WERI-Rb-1 (cell line): Measurements from ENCODE around the gene RIC8A.
A peak's percentile ranks its signal among the peaks of the same experiment; 100 is the strongest.
"Not testable (repeated sequence)": the region's sequence is repeated elsewhere in the genome, so short reads cannot be mapped to it uniquely, and the experiment has no call there.

Experiments
- DNase-seq: peaks from one replicate; pipeline ENCODE4 v3.0.0-alpha.2; 2020
- H3K27ac ChIP-seq: fragments of 250-450 bp; sonication (Bioruptor Pico); 2 replicates; pipeline ENCODE4 v1.5.1; 2020; ENCODE audit warnings: mild to moderate bottlenecking, moderate library complexity
- H3K27me3 ChIP-seq: fragments of 250-450 bp; sonication (Bioruptor Pico); 2 replicates; pipeline ENCODE4 v1.5.1; 2021; ENCODE audit warnings: mild to moderate bottlenecking, low read depth, moderate library complexity; ENCODE audit not compliant: insufficient read depth, severe bottlenecking
- H3K36me3 ChIP-seq: fragments of 250-450 bp; sonication (Bioruptor Pico); 2 replicates; pipeline ENCODE4 v1.5.1; 2020; ENCODE audit warnings: mild to moderate bottlenecking, moderate library complexity
- H3K4me3 ChIP-seq: 2 replicates; pipeline ENCODE4 v1.5.1; 2011; ENCODE audit warnings: low read depth, mild to moderate bottlenecking, control low read depth, low read length
- H3K9me3 ChIP-seq: fragments of 250-450 bp; sonication (Bioruptor Pico); 2 replicates; pipeline ENCODE4 v1.5.1; 2021; ENCODE audit warnings: mild to moderate bottlenecking, moderate library complexity; ENCODE audit not compliant: severe bottlenecking
- TF ChIP-seq, protein P1 (sequence below): IDR thresholded peaks from 2 replicates; pipeline ENCODE4 v1.5.1; 2011; ENCODE audit warnings: low read depth, mild to moderate bottlenecking, control low read depth, inconsistent platforms, low read length

RIC8A gene

GRCh38 chr11:215581-216037, 8.1 kb downstream of the RIC8A start:
- no peak overlapping the region for H3K4me3 ChIP-seq
- TF ChIP-seq, protein P1, sequence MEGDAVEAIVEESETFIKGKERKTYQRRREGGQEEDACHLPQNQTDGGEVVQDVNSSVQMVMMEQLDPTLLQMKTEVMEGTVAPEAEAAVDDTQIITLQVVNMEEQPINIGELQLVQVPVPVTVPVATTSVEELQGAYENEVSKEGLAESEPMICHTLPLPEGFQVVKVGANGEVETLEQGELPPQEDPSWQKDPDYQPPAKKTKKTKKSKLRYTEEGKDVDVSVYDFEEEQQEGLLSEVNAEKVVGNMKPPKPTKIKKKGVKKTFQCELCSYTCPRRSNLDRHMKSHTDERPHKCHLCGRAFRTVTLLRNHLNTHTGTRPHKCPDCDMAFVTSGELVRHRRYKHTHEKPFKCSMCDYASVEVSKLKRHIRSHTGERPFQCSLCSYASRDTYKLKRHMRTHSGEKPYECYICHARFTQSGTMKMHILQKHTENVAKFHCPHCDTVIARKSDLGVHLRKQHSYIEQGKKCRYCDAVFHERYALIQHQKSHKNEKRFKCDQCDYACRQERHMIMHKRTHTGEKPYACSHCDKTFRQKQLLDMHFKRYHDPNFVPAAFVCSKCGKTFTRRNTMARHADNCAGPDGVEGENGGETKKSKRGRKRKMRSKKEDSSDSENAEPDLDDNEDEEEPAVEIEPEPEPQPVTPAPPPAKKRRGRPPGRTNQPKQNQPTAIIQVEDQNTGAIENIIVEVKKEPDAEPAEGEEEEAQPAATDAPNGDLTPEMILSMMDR = no peak
- peaks cover 57% of the 10 kb centered on the region for H3K36me3 ChIP-seq
- no peaks in the 10 kb centered on the region for H3K27me3 ChIP-seq
- DNase-seq = peak; percentile 88
- H3K9me3 ChIP-seq = no peaks in the 10 kb centered on the region
- peak overlapping the region; percentile 80 for H3K27ac ChIP-seq

GRCh38 chr11:216081-216974, 8.8 kb downstream of the RIC8A start:
- Histone ChIP-seq H3K36me3 (peaks cover 50% of the 10 kb centered on the region), H3K4me3 (no peak overlapping the region), H3K27me3 (no peaks in the 10 kb centered on the region), H3K27ac (peak overlapping the region; percentile 80), H3K9me3 (no peaks in the 10 kb centered on the region)
- DNase-seq = no peak
- TF ChIP-seq, protein P1 = no peak

DNA sequence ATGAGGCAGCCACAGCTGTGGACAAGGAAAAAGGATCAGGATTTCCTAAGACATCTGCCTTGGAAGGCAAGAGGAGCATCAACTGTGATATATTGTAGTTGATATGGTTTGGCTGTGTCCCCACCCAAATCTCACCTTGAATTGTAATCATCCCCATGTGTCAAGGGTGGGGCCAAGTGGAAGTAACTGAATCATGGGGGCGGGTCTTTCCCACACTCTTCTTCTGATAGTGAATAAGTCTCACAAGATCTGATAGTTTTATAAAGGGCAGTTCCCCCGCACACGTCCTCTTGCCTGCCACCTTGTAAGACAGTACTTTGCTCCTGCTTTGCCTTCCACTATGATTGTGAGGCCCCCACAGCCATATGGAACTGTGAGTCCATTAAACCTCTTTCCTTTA, 10.2 kb downstream of the RIC8A start:
- no peak overlapping the region for H3K4me3 ChIP-seq
- DNase-seq = no peak
- TF ChIP-seq, protein P1 = no peak
- H3K27me3 ChIP-seq = no peaks in the 10 kb centered on the region
- peak overlapping the region; percentile 80 for H3K27ac ChIP-seq
- H3K36me3 ChIP-seq = peaks cover 40% of the 10 kb centered on the region
- H3K9me3 ChIP-seq = no peaks in the 10 kb centered on the region

DNA sequence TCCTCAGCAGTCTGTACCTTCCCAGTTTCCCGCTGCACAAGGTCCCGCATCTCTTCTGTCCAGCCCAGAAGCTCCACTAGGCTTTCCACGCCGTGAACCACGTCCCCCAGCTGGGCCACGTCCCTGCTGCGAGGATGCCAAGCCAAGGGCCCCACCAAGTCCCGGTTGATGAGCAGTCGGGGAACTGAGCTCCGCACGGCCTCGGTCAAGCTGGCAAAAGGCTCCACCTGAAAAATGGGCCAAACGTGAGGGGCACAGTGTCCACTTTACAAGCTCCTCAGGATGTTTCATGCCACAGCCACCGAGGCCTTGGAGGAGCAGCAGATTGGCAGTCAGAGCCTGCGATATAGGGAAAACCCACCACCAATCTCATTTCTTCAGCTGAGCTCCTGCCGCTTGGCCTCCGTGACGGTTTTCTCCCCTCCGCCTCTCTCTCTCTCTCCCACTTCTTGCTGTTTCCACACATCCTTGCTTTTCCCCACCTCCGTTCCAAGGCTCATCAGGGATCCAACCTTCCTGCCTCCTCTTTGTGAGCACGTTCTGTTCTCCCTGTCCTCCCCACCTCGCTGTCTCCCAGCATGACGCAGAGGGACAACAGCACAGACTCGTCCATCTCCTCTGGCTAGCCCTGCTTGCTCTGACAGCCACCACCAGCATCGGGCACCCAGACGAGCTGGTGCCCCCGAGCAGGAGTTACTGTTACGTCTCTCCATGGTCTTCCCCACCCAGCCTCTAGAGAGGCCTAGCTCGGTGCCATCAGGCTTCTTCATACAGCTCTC, 11.5 kb downstream of the RIC8A start:
- Histone ChIP-seq H3K4me3 (no peak overlapping the region), H3K36me3 (peaks cover 27% of the 10 kb centered on the region), H3K27ac (peak overlapping the region; percentile 80), H3K9me3 (no peaks in the 10 kb centered on the region), H3K27me3 (no peaks in the 10 kb centered on the region)
- DNase-seq = no peak
- TF ChIP-seq, protein P1 = no peak

DNA sequence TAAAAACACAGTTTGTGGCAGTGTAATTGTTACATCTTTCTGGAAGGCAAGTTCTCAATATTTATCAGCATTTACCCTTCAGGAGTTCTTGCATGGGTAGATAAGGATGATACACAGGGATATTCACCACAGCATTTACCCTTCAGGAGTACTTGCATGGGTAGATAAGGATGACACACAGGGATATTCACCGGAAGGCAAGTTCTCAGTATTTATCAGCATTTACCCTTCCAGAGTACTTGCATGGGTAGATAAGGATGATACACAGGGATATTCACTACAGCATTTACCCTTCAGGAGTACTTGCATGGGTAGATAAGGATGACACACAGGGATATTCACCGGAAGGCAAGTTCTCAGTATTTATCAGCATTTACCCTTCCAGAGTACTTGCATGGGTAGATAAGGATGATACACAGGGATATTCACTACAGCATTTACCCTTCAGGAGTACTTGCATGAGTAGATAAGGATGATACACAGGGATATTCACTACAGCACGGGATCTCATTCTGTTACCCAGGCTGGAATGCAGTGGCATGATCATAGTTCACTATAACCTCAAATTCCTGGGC, 13.2 kb downstream of the RIC8A start:
- not testable (repeated sequence) for H3K27ac ChIP-seq, H3K4me3 ChIP-seq, H3K9me3 ChIP-seq, H3K27me3 ChIP-seq, DNase-seq
- H3K36me3 ChIP-seq = peaks cover 12% of the 10 kb centered on the region

GRCh38 chr11:221539-221938, 14.0 kb downstream of the RIC8A start:
- no peak overlapping the region for H3K27ac ChIP-seq
- DNase-seq = no peak
- TF ChIP-seq, protein P1 = no peak

More at GRCh38 chr11:221539-221938, 14.0 kb downstream of the RIC8A start:
- H3K36me3 ChIP-seq = peaks cover 6% of the 10 kb centered on the region; the same call in 1 of the 2 replicates
- H3K9me3 ChIP-seq = no peaks in the 10 kb centered on the region
- no peak overlapping the region for H3K4me3 ChIP-seq
- H3K27me3 ChIP-seq = no peaks in the 10 kb centered on the region
